GM12878 (cell line): Measurements from ENCODE around the gene RBPJ. TPM values are rescaled to one million over a fixed set of nuclear protein-coding genes. Genes with fewer than 3 reads are reported as not detected.
A peak's percentile ranks its signal among the peaks of the same experiment; 100 is the strongest.

Experiments used
- ATAC-seq: fragments of 200-7000 bp; cut with Tn5 transposase; 3 replicates; pipeline ENCODE4 v1.9.1; 2020; ENCODE audit warnings: mild to moderate bottlenecking, moderate library complexity
- BruUV-seq: library from RNA; stranded (reverse); fragments of 400-500 nt; replicated peaks from 2 replicates; lab custom pipeline; 2021; lab: Mats Ljungman, UMichigan
- CTCF ChIA-PET: fragments of 300-600 bp; sonication (Branson Sonifier 250); formaldehyde crosslinking; extraction: SDS; loops from one replicate; lab custom pipeline; 2021; ENCODE audit warnings: inconsistent platforms; lab: Yijun Ruan, JAX
- POLR2A ChIA-PET: fragments of 350-600 bp; formaldehyde crosslinking; extraction: SDS; loops from one replicate; lab custom pipeline; 2021; ENCODE audit warnings: inconsistent platforms; lab: Charles Lee
- RAD21 ChIA-PET: fragments of 300-600 bp; sonication (Branson Sonifier 250); formaldehyde crosslinking; loops from one replicate; lab custom pipeline; 2023; ENCODE audit warnings: antibody characterized with exemption; ENCODE audit not compliant: unreplicated experiment; lab: Charles Lee
- SMC1A ChIA-PET: fragments of 300-600 bp; sonication (Branson Sonifier 250); formaldehyde crosslinking; loops from one replicate; lab custom pipeline; 2023; ENCODE audit not compliant: unreplicated experiment, uncharacterized antibody; lab: Charles Lee
- DNase-seq: peaks from one replicate; pipeline ENCODE4 v3.0.0-alpha.2; 2011; ENCODE audit warnings: low read depth, low spot score
- FAIRE-seq: peaks from 3 replicates; lab custom pipeline; 2011; peaks lifted over from hg19 to GRCh38; lab: Jason Lieb, UNC
- H2AFZ ChIP-seq: 2 replicates; pipeline ENCODE4 v1.6.0; 2011; ENCODE audit warnings: low read depth, low read length, control low read depth; ENCODE audit not compliant: control insufficient read depth
- H3K27ac ChIP-seq: 2 replicates; pipeline ENCODE4 v1.5.1; 2011; ENCODE audit warnings: control low read depth; ENCODE audit not compliant: control insufficient read depth, insufficient read depth
- H3K27me3 ChIP-seq, 2 experiments: replicated peaks in 1 of 2; 2 replicates each; pipeline versions ENCODE4 v1.6.0 to v1.6.1; 2011; ENCODE audit warnings: low read length in 1 of 2; ENCODE audit not compliant: control insufficient read depth in 2 of 2, insufficient read depth in 2 of 2
- H3K36me3 ChIP-seq, 2 experiments: 2 replicates each; pipeline ENCODE4 v1.5.1; 2011; ENCODE audit warnings: low read length in 1 of 2; ENCODE audit not compliant: control insufficient read depth in 2 of 2, insufficient read depth in 2 of 2
- H3K4me1 ChIP-seq: 2 replicates; pipeline ENCODE4 v1.6.1; 2011; ENCODE audit warnings: mild to moderate bottlenecking, low read length, moderate library complexity, mixed read lengths; ENCODE audit not compliant: control insufficient read depth, insufficient read depth
- H3K4me2 ChIP-seq: 2 replicates; pipeline ENCODE4 v1.6.0; 2011; ENCODE audit warnings: control low read depth; ENCODE audit not compliant: control insufficient read depth, insufficient read depth
- H3K4me3 ChIP-seq: fragments of 200-600 bp; sonication (generic); 2 replicates; pipeline ENCODE4 v1.5.1; 2016
- H3K79me2 ChIP-seq: 2 replicates; pipeline ENCODE4 v1.6.0; 2011; ENCODE audit warnings: low read length; ENCODE audit not compliant: control insufficient read depth, insufficient read depth
- H3K9ac ChIP-seq: 2 replicates; pipeline ENCODE4 v1.8.0; 2011; ENCODE audit warnings: low read length, control low read depth, mixed read lengths; ENCODE audit not compliant: control insufficient read depth, insufficient read depth
- H3K9me3 ChIP-seq: replicated peaks from 3 replicates; pipeline ENCODE4 v1.5.1; 2011; ENCODE audit warnings: mild to moderate bottlenecking, low read length; ENCODE audit not compliant: control insufficient read depth, insufficient read depth
- H4K20me1 ChIP-seq: 2 replicates; pipeline ENCODE4 v1.6.0; 2011; ENCODE audit not compliant: control insufficient read depth, insufficient read depth
- BCLAF1 ChIP-seq: fragments of 450-650 bp; IDR thresholded peaks from 2 replicates; pipeline ENCODE4 v1.6.1; 2017; ENCODE audit warnings: antibody characterized with exemption, mild to moderate bottlenecking, moderate library complexity
- RUNX3 ChIP-seq: IDR thresholded peaks from 2 replicates; pipeline ENCODE4 v1.6.1; 2012; ENCODE audit warnings: low read length, inconsistent platforms
- WGBS: methylation state at CpG from one replicate; pipeline ENCODE4 v1.1.6; 2016; ENCODE audit warnings: low lambda C conversion rate; ENCODE audit not compliant: insufficient replicate concordance, insufficient coverage; ENCODE audit errors: missing lambda C conversion rate; 5-methylcytosine and 5-hydroxymethylcytosine counted together
- in situ Hi-C: fragments of 300-500 bp; cut with MboI; formaldehyde crosslinking; loops from 9 replicates; pipeline ENCODE4 v1.14.3; 2018; ENCODE audit warnings: mixed read lengths
- intact Hi-C: fragments of 100-400 bp; cut with micrococcal nuclease; formaldehyde crosslinking; loops from one replicate; pipeline ENCODE4 v1.14.2; 2022; ENCODE audit not compliant: unreplicated experiment
- polyA plus RNA-seq, 11 experiments: library from polyadenylated mRNA; depleted of rRNA in 4 of 11; unstranded in 6 of 11; stranded (reverse) in 5 of 11; fragments of >200 nt; fragmentation: Nextera tagmentation in 4 of 11; fragmentation: Illumina TruSeq in 1 of 11; extraction: Ambion mirVana in 4 of 11; extraction: Trizol in 1 of 11; gene quantifications; 1 replicate in 1 of 11; 2 replicates in 10 of 11; pipeline versions ENCODE4 v1.2.1 to v1.2.3, GENCODE V29; 2011 to 2016; ENCODE audit warnings: inconsistent platforms in 2 of 11, missing spikeins in 2 of 11, low read depth in 1 of 11
- total RNA-seq, 4 experiments: library from RNA; depleted of rRNA in 3 of 4; stranded (reverse); fragments of >200 nt in 3 of 4; fragmentation: Illumina TruSeq in 1 of 4; extraction: Trizol in 1 of 4; gene quantifications; 2 replicates each; pipeline versions ENCODE4 v1.2.1 to v1.2.3, GENCODE V29; 2013 to 2021

RBPJ gene
- total and polyA plus RNA-seq, 10 of the 15 experiments (the other 5 are each of a cell fraction or from before 2014, with no cell fraction given), result 24.5 to 87.6 (median 41.6) TPM

GRCh38 chr4:26342328-26343037, 21.7 kb downstream of the RBPJ start:
- no peaks in the 10 kb centered on the region for H3K27me3 ChIP-seq
- no peaks in the 10 kb centered on the region for H3K36me3 ChIP-seq
- DNase-seq (no peak), ATAC-seq (peak; percentile 29; the same call in 2 of the 3 replicates), FAIRE-seq (peak; percentile 68)
- RAD21 ChIA-PET, result interaction anchor here (0.9 to 3.5 kb wide), 3 partner anchors 13 to 665 kb away, joined by 3 to 13 read pairs (median 4); no protein-coding TSS in a partner anchor
- no peak overlapping the region for H3K4me2 ChIP-seq
- no peak overlapping the region for H3K4me3 ChIP-seq
- BruUV-seq, result no TSS peak
- peaks cover 16% of the 10 kb centered on the region for H3K4me1 ChIP-seq
- 51% methylated on average over 3 of the region's 3 CpGs for WGBS
- in situ Hi-C loops, result no loop called here
- POLR2A ChIA-PET, result no interaction called here
- no peak overlapping the region for H2AFZ ChIP-seq
- TF ChIP-seq BCLAF1, result no peak
- 0 out of 2 replicates have a peak, but pooled peaks have one; percentile 16 for TF ChIP-seq RUNX3
- no peak overlapping the region for H3K27ac ChIP-seq
- SMC1A ChIA-PET, result interaction anchor here (1.0 to 4.1 kb wide), 4 partner anchors 12 to 49 kb away, joined by 3 to 46 read pairs (median 4); no protein-coding TSS in a partner anchor
- CTCF ChIA-PET, result interaction anchor here (0.6 to 8.8 kb wide), 2 partner anchors 12 to 63 kb away, joined by 3 to 82 read pairs; no protein-coding TSS in a partner anchor
- no peak overlapping the region for H3K9ac ChIP-seq
- H3K79me2 ChIP-seq, result peaks cover 42% of the 10 kb centered on the region
- intact Hi-C loops, result no loop called here
- H3K9me3 ChIP-seq, result no peaks in the 10 kb centered on the region; the same call in 2 of the 3 replicates
- H4K20me1 ChIP-seq, result no peaks in the 10 kb centered on the region
